ENCODE measurements around the gene FAM210A.
"Not testable (repeated sequence)": the region's sequence is repeated elsewhere in the genome, so short reads cannot be mapped to it uniquely, and the experiment has no call there.

FAM210A gene

GRCh38 chr18:13680612-13681011 lies 45.7 kb downstream of the FAM210A start:
- Histone ChIP-seq H3K27me3 (ENCODE audit: insufficient read depth, poor library complexity, severe bottlenecking) (no peaks in the 10 kb centered on the region), H3K4me3 (replicated peaks; ENCODE audit: insufficient read depth, low read length) (no peak overlapping the region), H3K27ac (replicated peaks) (no peak overlapping the region)
- DNase-seq (ENCODE audit: low read depth in 1 of 2, low spot score in 1 of 2): no peak
- no peak for TF ChIP-seq REST (IDR thresholded peaks at IDR 0.05; ENCODE audit: insufficient replicate concordance, low read depth)
- no peak for TF ChIP-seq GABPA (IDR thresholded peaks at IDR 0.05; ENCODE audit: low read depth)
- no peak for TF ChIP-seq POLR2AphosphoS5 (IDR thresholded peaks at IDR 0.05; ENCODE audit: low read depth)
- TF ChIP-seq CTCF (IDR thresholded peaks at IDR 0.05; ENCODE audit: insufficient read depth, low read length): no peak
- no peak for TF ChIP-seq SPI1 (IDR thresholded peaks at IDR 0.05; ENCODE audit: borderline replicate concordance, low read depth)

GRCh38 chr18:13677350-13677749 lies 49.0 kb downstream of the FAM210A start:
- not testable (repeated sequence) for H3K27ac ChIP-seq (replicated peaks)

GRCh38 chr18:13676471-13676870 lies 49.9 kb downstream of the FAM210A start:
- Histone ChIP-seq H3K27me3 (ENCODE audit: insufficient read depth, poor library complexity, severe bottlenecking) (no peaks in the 10 kb centered on the region), H3K27ac (replicated peaks) (no peak overlapping the region), H3K4me3 (replicated peaks; ENCODE audit: insufficient read depth, low read length) (no peak overlapping the region)
- TF ChIP-seq REST (IDR thresholded peaks at IDR 0.05; ENCODE audit: insufficient replicate concordance, low read depth) (no peak), CTCF (IDR thresholded peaks at IDR 0.05; ENCODE audit: insufficient read depth, low read length) (no peak), POLR2AphosphoS5 (IDR thresholded peaks at IDR 0.05; ENCODE audit: low read depth) (no peak), SPI1 (IDR thresholded peaks at IDR 0.05; ENCODE audit: borderline replicate concordance, low read depth) (no peak), GABPA (IDR thresholded peaks at IDR 0.05; ENCODE audit: low read depth) (no peak)
- DNase-seq (ENCODE audit: low read depth in 1 of 2, low spot score in 1 of 2): no peak

More at GRCh38 chr18:13677350-13677749, 49.0 kb downstream of the FAM210A start:
- DNase-seq (ENCODE audit: low read depth in 1 of 2, low spot score in 1 of 2); H3K27me3 ChIP-seq (ENCODE audit: insufficient read depth, poor library complexity, severe bottlenecking); H3K4me3 ChIP-seq (replicated peaks; ENCODE audit: insufficient read depth, low read length): not testable (repeated sequence)

- no peaks in the 10 kb centered on the region for H3K27me3 ChIP-seq (ENCODE audit: insufficient read depth, poor library complexity, severe bottlenecking)
Observed at GRCh38 chr18:13672657-13673056, 53.7 kb downstream of the FAM210A start.

More at GRCh38 chr18:13672657-13673056, 53.7 kb downstream of the FAM210A start:
- Histone ChIP-seq H3K27ac (replicated peaks) (no peak overlapping the region), H3K4me3 (replicated peaks; ENCODE audit: insufficient read depth, low read length) (no peak overlapping the region)
- DNase-seq (ENCODE audit: low read depth in 1 of 2, low spot score in 1 of 2): no peak
- TF ChIP-seq POLR2AphosphoS5 (IDR thresholded peaks at IDR 0.05; ENCODE audit: low read depth): no peak
- no peak for TF ChIP-seq SPI1 (IDR thresholded peaks at IDR 0.05; ENCODE audit: borderline replicate concordance, low read depth)
- no peak for TF ChIP-seq GABPA (IDR thresholded peaks at IDR 0.05; ENCODE audit: low read depth)
- TF ChIP-seq CTCF (IDR thresholded peaks at IDR 0.05; ENCODE audit: insufficient read depth, low read length): no peak
- TF ChIP-seq REST (IDR thresholded peaks at IDR 0.05; ENCODE audit: insufficient replicate concordance, low read depth): no peak

Measured in HL-60 (cell line).